ENCODE measurements around the gene SAMD11.

The SAMD11 gene

DNA sequence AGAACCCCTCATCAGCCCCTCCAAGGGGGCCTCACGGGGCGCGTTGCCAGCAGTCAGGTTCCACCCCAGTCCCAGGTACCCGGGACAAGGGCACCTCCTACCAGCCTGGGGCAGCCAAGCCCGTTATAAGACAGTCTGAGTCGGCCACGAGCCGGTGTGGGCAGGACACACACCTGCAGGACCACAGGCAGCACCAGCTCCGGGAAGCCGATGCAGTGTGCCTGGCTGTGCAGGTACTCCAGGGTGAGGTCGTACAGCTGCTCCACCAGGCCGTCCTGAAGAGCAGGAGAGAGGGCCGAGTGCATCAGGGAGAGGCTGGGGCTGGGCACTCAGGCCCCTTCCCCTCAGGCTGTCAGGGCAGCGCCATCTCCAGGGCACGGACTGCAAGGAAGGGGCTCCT, 24.2 kb downstream of the SAMD11 start:
- no peak for DNase-seq

DNA sequence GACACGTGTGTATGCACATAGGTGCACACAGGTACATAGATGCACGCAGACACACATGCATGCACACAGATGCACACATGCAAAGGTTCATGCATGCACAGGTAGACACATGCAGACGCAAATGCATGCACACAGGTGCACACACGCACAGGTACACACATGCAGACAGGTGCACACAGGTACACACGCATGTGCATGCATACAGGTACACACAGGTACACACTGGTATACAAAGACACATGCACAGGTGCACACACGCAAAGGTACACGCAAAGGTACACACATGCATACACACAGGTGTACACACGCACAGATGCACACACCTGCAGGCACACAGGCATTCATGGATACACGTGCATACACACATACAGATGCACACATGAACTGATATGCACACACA, 26.5 kb downstream of the SAMD11 start:
- no peak for DNase-seq

DNA sequence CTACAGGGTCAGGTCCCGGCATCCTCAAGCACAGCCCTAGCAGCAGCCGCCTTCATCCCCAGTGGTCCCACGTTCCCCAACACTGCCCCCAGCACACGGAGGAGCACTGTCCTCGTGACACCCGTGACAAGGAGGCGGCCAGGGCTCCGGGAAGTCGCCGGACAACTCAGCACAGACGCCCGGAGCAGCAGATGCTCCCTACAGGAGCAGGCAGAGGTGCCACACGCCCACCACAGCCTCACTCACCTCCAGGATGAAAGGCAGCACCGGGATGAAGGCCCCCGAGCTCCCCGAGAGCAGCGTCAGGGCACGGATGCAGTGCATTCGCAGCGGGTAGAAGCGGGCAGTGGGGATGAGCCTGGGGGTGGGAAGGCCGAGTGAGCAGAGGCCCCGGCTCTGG, 27.2 kb downstream of the SAMD11 start:
- DNase-seq: no peak

DNA sequence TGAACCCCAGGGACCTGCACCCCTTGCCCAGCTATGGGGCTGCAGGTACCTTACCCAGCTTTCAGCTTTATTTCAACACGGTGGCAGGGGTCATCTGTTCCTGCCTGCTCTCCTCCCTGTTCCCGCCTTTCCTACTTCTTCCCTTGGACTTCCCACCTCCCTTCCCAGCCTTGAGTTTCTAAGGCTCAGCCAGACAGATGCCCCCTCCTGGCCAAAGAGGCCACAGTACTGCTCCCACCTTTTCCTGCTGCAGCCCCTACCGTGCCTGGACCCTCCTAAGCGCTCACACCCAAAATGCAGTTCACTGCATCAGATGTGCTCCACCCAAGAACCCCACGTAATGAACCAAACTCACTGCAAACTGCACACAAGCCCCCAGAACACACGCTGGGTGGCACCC, 27.6 kb downstream of the SAMD11 start:
- DNase-seq: no peak

DNA sequence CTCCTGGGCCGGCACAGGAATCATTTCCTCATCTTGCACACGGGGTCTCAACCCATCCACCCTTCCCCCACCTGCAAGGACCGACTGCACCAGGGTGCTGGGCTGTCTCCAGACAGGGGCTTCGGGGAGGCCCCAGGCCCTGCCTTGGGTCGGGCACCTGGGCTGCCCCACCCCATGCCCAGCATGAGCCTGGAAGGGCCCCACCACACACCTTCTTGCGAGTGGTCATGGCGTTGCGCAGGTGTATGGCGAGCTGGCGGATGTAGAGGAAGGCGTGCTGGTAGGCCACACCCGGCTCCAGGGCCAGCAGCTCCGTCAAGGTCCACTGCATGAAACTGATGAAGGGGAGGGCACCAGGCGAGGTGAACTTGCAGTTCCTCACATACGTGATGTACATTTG, 28.5 kb downstream of the SAMD11 start:
- DNase-seq: no peak

DNA sequence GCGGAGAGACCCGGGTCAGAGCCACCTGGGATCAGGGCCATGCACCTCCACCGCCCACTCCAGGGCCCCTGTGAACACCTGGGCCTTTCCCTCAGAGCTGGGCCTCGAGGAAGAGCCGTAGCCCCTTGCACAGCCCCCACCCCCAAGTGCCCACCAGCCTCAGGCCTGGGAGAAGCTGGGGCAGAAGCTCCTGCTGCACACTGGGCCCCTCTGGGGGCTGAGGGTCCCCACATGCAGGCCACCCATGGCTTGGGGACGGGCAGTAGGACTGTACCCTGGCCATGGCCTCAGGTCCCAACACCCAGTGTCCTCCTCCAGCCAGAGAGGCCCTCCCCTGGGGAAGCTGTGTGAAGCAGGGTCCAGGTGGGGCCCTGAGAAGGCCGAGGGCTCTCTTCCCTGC, 28.9 kb downstream of the SAMD11 start:
- no peak for DNase-seq

DNA sequence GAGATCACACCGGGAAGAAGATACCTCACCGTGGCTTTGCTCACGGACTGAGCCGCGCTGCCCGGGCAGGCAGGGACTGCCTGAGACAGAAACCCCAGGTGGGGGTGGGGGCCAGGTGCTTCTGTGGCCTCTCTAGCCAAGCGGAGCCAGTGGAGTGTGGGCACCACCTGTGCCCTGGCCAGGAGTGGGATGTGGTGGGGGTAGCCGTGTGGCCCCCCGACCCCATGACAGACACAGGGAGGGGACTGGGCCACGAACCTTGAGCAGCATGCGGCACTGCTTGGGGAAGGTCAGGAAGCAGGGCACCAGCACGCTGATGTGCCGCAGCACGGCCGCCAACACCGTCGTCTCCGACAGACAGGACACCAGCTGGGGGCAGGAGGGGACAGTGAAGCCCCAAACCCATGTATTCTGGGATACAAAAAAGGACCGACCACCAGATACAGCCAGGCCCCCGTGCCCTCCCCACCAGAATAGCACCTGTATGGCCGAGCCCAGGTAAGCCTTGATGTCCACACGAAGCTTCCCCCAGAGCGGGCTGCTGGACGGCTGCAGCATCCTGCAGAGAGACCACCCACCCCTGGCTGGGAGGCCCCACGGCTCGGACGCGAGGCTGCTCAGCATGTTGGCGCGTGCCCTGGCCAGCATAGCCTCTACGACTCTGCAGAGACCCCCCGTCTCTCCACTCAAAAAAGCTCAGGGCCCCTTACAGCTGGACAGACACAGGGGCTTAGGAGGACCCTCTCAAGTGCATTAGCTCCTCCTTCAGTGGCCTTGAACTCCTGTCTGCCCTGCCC, 30.0 kb downstream of the SAMD11 start:
- no peak for DNase-seq

DNA sequence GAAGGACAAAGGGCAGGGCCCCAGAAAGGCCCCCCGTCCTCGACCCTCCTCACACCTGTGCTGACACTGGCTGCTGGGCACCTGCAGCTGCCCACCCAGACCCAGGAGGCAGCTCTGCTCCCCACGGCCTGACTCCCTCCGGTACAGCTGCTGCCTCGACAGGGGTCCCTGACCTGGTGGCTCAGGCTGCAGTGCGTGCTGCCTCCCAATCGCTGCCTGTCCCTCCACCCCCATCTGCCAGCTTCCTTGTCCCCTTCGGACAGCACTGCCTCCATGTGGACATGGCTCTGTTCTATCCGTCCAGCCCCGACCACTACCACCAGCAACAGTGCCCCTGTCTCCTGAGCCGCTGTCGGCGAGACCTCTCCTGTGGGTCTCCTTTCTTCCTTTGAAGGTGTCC, 31.2 kb downstream of the SAMD11 start:
- no peak for DNase-seq

DNA sequence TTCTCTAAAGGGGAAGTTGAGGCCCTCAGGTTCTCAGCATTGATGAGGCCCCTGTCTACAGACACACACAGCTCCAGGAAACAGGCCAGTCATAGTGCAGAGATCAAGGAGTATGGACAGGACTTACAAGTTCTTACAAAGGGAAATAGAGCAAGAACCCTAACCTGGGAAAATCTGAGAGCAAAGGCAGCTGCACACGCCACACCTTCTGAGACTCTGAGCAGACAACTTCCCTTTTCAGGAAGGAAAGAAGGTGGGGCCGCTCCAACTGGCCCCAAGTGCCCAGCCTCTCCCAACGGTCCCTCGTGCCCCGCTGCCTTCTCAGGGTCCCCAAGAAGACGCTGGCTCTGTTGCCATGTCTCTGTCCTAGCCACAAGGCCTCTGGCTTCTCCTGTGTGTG, 31.8 kb downstream of the SAMD11 start:
- DNase-seq: no peak

DNA sequence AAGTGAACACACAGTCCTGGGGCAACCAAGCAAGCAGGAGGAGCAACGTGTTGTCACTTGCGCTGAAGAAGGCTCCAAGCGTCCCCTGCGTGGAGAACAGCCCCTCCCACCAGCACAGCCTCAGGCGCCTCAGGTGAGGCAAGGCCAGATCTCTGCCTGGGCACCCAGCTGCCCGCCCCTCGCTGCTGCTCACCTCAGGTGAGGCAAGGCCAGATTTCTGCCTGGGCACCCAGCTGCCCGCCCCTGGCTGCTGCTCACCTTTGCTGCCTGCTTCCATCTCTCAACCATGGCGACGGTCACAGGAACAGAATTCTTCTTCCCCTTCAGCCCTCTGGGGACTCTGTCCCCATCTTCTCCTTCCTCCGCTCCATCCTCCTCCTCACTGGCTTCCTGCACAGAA, 32.9 kb downstream of the SAMD11 start:
- DNase-seq: no peak

DNA sequence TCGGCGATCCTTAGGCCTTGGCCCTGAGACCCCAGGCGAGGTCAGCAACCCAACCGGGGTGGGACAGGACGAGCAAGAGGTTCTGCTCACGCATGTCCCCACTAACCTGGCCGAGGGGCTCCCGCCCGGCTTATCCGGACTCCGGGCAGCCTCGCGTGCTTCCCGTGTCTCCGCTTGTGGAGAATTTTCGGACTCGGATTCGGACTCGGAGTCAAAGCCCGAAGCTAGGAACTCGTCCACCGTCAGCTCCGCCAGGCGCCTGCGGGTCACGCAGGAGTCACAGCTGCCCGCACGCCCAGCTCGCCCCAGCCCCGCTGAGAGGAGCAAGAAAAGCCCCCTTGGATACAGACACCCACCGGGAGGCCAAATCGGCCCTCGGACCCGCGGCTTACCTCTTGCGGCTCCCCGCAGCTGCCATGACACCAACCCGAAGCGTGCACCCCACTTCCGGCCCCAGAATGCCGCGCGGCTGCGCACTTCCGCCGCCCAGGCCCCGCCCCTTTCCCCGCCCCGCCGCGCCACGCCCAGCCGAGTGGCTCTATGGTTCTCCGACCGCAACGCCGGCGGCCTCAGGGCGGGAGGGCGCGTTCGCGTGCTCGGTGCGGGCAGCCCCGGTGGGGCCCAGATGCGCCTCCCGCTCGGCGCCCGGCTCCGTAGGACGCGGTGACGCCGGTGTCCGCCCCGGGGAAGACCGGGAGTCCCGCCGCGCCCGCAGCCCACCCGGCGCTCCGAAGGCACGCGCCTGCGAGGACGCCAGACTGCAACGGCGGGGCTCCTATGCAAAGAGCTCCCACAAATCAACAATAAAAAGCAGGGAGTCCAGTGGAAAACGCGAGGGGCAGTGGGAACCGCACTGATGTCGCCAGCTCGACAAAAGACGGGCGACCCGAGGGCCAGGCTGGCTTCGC, 35.4 kb downstream of the SAMD11 start, which contains the start of gene NOC2L:
Gene NOC2L, minus strand, starts transcription at position 434 of the 908 bp plus-strand sequence. Its CDS starts 16 bp downstream, at position 418.
- peak; percentile 83 to 84 for DNase-seq

DNA sequence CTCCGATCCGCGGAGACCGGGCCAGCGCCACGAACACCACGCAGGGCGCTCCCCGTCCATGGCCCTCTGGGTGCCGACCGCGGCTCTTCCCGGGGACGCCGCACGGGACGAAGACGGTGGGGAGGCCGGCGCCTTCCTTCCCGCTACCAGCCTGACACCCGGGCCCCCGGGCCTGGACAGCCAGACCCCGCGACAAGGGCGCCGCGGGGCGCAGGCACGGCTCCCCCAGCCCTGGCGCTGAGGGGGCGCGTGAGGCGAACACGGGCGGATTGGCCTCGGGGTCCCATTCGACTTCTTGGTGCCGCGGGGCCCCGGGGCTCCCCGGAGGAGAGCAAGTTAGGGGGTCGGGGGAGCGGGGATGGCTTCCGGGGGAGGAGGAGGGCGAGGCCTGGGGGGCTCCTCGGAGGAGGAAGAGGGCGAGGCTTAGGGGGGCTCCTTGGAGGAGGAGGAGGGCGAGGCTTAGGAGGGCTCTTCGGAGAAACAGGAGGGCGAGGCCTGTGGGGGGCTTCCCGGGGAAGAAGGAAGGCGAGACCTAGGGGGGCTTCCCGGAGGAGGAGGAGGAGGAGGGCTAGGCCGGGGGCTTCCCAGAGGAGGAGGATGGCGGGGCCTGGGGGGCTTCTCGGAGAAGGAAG, 36.1 kb downstream of the SAMD11 start:
- no peak for DNase-seq

DNA sequence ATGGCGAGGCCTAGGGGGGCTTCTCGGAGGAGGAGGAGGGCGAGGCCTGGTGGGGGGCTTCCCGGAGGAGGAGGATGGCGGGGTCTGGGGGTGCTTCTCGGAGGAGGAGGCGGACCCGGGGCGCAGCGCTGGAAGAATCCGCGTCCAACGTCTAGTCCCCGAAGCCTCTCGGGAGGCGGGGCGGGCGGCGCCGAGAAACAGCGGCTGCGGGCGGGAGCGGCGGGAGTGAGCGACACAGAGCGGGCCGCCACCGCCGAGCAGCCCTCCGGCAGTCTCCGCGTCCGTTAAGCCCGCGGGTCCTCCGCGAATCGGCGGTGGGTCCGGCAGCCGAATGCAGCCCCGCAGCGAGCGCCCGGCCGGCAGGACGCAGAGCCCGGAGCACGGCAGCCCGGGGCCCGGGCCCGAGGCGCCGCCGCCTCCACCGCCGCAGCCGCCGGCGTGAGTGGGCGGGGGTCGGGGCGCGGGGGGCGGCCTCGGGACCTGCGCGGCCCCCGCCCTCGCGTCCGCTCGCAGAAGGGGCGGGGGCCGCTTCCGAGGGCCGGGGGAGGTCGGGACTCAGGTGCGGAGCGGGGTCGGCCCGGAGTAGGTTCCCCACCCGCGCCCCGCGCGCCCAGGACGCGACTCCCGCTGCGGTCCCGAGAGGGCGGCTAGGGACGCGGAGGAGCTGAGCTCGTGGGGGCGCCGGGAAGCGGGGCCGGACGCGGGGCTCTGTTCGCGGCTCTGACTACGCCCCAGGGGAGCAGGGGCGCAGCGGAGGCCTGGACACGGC, 36.8 kb downstream of the SAMD11 start, which contains the start of gene KLHL17:
Gene KLHL17, plus strand, starts transcription at position 222 of the 769 bp plus-strand sequence. Its CDS starts 110 bp downstream, at position 332.
- peak; percentile 52 to 72 for DNase-seq

DNA sequence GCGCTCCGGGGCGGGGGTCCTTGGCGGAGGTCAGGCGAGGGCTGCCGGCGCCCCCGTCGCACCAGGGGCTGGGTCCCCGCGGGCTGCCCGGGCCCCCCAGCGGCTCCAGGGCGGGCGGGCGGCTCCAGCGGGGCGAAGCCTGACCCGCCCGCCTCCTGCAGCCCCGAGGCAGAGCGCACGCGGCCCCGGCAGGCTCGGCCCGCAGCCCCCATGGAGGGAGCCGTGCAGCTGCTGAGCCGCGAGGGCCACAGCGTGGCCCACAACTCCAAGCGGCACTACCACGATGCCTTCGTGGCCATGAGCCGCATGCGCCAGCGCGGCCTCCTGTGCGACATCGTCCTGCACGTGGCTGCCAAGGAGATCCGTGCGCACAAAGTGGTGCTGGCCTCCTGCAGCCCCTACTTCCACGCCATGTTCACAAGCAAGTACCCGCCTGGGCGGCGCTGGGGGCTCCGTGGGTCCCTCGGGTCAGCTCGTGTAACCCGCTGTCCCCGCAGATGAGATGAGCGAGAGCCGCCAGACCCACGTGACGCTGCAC, 37.5 kb downstream of the SAMD11 start:
- DNase-seq: no peak

DNA sequence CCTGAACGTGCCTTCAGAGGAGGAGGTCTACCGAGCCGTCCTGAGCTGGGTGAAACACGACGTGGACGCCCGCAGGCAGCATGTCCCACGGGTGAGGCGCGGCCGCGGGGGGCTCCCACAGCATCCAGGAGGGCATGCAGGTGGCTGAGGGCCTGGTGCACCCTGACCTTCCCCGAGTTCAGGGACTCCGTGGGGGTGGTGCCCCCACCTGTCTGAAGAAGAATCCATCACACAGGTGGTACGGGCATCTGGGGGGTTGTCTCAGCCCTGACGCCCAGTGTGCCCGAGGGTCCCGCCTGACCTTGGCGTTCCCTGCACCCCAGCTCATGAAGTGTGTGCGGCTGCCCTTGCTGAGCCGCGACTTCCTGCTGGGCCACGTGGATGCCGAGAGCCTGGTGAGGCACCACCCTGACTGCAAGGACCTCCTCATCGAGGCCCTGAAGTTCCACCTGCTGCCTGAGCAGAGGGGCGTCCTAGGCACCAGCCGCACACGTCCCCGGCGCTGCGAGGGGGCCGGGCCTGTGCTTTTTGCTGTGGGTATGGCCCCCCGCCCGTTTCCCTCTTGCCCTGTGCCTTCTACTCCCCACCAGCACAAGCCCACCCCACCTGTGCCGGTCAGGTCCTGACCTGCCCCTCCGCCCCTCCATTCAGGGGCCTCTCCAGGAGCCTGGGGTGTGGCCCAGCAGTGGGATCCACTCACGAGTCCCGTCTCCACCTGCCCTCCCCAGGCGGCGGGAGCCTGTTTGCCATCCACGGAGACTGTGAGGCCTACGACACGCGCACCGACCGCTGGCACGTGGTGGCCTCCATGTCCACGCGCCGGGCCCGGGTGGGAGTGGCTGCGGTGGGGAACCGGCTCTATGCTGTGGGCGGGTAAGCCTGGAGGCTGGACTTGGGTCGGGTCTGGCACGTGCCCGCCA, 38.9 kb downstream of the SAMD11 start:
- no peak for DNase-seq

DNA sequence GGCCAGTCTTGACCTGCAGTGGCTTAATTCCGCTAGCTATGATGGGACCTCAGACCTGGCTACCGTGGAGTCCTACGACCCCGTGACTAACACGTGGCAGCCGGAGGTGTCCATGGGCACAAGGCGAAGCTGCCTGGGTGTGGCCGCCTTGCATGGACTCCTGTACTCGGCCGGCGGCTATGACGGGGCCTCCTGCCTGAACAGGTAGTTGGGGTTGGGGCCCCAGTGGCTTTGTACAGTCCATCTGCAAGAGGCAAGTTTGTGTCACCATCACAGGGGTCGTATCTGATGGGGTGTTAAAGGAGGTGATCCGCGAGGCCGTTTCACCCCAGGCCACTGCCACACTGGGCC, 39.6 kb downstream of the SAMD11 start:
- no peak for DNase-seq

DNA sequence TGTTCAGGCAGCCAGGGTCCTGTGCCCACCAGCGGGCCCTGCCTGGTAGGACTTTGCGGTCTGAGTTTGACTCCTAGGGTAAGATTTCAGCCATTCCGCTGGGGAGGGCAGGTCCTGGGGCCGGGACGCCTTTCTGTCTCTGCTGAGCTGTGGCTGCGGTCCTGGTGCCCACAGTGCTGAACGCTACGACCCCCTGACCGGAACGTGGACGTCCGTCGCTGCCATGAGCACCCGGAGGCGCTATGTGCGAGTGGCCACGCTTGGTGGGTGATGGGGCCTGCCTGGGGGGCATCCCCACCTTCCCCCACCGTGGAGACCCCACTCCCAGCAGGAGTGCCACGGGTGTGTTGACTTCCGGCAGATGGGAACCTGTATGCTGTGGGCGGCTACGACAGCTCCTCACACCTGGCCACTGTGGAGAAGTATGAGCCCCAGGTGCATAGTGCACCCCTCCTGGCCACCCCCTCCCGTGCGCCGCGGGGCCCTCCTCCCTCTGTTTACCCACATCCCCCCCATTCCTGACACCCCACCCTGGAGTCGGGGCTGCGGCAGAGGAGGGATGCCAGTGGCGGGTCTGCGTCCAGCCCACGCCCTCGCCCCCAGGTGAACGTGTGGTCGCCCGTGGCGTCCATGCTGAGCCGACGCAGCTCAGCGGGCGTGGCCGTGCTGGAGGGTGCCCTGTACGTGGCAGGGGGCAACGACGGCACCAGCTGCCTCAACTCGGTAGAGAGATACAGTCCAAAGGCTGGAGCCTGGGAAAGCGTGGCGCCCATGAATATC, 40.2 kb downstream of the SAMD11 start:
- no peak for DNase-seq

DNA sequence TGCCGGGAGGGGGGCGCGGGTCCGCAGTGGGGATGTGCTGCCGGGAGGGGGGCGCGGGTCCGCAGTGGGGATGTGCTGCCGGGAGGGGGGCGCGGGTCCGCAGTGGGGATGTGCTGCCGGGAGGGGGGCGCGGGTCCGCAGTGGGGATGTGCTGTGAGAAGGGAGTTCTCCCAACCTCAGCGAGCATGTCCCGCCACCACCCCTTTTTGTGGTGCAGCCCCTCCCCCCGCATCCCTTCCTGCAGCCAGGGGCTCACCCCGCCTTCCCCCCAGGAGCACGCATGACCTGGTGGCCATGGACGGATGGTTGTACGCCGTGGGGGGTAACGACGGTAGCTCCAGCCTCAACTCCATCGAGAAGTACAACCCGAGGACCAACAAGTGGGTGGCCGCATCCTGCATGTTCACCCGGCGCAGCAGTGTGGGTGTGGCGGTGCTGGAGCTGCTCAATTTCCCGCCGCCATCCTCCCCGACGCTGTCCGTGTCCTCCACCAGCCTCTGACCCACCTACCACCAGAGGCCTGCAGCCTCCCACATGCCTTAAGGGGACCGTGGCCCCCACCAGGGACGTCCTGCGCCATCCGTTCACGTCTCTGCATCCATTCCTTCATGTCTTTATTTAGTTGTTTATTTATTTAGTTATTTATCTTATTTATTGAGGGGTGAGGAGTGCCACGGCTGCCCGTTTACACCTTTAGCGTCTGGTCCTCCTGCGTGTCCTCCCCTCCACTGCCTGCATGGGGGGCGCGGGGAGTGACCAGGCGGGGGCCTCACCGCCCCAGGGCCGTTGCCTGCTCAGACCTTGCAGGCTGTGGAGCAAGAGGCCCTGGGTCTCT, 41.2 kb downstream of the SAMD11 start:
- no peak for DNase-seq

DNA sequence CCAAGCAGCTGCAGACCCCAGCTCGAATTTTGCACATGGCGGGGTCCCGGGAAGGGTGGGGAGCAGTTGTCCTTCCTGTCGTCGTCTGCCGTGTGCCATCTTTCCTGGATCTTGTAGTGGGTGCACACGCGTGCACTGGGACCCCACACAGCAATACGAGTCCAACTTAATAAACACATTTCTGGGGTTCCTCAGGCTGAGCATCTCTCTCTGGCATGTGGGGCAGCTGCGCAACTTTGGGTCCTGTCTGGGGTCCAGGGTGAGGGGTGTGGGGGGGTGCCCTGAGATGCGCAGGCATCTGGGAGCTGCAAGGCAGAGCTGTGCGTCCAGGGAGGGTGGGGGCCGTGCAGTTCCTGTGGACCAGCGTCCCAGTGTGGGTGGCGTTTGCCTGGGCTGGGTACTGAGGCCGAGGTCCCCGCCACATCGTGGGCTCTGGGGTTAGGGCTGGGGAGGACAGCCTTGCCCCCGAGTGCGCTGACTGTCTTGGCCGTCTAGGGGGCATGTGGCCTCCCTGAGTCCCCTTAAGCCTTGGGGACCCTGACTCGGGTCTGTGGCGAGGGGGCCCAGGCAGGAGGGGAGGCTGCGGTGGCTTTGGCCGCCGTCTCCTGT, 41.9 kb downstream of the SAMD11 start:
- no peak for DNase-seq
